HG02588 (cell line): Measurements from ENCODE around the gene GRIA1.

ENCODE experiments used
- ATAC-seq: cut with Tn5 transposase; IDR thresholded peaks from one replicate; pipeline ENCODE4 v1.9.1; 2021; ENCODE audit warnings: mild to moderate bottlenecking, moderate library complexity; ENCODE audit not compliant: unreplicated experiment

Gene GRIA1

DNA sequence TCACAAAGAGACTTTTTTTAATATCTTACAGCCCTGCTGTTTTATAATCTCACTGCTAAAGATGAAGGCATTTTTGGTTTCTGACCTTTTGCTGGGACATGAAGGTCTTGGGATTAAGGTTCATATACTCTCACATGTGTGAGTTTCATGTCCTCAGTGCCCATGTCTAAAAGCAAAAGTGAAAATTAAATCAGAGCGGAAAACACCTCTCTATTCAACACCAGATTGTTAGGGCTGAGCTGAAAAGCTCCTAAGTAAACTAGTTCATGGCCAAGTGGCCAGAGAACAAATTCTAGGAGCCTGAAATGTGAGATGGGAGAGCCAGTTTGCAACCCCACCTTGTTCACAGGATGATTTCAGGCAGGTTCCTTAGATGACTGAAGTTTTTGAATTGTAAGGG lies 110.9 kb downstream of the GRIA1 start:
- peak; percentile 85 for ATAC-seq

DNA sequence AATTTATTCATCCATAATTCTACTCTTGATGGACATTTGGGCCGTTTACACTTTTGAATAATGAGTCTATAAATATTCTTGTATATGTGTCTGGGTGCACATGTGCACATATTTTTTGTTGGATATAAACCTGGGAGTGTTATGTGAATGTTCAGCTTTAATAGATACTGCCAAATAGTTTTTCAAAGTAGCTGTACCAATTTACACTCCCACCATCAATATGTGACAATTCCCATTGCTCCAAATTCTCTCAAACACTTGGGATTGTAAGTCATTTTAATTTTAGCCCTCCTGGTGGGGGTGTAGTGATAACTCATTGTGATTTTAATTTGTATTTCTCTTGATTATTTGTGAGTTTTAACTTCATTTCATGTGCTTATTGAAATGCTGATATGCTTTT lies 114.9 kb downstream of the GRIA1 start:
- ATAC-seq, result no peak

DNA sequence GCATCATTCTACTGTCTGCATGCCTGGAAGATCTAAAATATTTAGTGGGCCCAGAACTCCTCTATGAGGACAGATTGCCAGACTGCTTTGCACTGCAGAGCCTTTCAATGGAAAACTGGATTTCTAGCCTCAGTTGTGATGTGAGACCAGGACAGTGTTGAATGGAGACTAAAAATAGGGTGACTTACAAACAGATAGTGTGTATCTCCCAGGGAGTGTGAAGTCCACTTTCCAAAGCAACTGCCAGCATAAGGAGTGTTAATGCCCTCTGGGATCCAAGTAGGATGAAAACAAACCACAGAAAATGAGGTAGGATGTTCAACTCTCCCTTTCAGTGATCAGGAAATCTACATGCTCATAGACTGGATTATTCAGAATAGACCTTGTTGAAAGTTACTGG lies 119.5 kb downstream of the GRIA1 start:
- ATAC-seq, result no peak

DNA sequence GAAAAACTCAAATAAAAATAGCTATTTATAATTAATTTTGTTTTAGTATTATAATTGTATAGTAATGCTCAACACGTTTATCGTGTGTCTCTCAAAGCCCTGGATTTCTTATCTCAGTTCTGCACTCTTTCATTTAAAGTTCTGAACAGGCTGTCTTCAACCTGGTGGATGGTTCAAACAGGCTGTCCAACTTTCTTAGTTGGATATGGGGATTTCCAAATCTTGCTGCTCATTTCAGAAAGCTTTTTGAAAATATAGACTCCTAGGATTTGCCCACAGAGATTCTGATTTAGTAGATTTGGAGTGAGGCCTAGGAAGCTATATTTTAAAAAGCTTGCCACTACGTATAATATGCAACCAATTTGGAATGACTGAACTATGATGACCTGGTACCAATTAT lies 120.3 kb downstream of the GRIA1 start:
- no peak for ATAC-seq

DNA sequence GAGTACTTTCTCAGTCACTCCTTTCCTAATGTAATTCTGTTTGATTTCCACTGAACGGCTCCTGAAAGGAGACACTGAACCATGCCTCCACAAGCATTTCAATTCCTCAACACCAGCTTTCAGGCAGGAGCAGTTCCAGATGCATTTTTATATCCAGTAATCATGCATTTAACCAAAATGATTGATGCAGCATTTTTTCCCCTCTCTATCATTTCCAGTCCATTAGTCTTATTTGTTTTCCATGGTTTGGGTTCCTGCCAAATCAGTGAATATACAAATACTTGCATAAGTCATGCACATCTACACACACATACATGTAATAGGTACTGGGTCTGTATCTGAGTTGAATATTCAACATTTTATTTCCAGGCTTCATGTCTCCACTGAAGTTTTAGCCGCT lies 122.7 kb downstream of the GRIA1 start:
- ATAC-seq, result no peak

DNA sequence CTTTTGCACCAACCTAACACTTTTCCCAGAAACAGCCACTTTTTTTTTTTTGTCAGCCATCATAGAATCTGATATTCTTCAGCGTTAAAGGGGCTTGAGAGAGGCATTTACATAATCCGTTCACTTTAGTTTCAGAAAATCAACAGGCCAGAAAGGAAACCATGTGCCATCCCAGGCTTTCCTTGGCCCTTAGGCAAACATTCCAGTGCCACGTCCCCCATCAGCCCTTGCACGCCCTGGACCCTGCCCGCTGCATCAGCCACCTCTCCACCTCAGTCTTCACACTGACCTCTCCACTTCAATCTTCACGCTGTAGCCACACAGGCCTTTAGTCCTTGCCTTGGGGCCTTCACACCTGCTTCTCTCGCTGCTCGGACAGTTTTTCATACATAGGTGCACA lies 123.2 kb downstream of the GRIA1 start:
- ATAC-seq, result no peak

DNA sequence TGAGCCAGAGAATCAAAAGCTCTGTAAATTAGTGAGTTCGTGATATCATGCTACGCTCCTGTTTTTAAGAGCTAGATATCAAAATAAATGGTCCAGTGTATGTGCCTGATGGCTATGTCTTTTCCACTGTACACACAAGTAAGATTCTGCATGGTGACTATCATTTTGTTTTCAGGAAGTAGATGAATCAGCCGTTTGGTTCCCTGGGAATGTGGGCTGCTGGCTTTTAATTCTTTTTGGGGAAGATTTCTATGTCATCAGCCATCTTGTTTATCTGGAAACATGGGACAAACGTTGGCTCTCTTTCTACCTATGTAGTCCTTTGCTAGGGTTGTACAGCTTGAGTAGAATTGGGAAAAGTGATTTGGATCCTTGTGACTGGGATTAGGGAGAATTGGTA lies 126.7 kb downstream of the GRIA1 start:
- no peak for ATAC-seq

DNA sequence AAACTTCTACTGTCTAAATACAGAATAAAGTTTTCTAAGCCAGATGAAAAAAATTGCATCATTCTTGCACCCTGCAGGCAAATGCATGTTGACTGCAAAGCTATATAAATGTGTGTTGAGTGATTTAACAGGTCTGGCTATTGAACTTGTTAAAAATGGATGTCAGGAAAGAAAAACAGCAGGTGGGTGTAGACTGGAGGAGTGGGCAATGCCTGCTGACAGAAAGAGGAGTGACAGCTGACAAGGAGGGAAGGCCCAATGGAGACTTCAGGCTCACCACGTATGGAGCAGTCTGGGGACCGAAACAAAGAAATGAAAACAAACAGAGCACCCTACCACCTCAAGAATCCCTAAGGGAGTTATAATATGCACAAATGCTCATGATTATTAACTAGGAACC lies 127.8 kb downstream of the GRIA1 start:
- ATAC-seq, result no peak

DNA sequence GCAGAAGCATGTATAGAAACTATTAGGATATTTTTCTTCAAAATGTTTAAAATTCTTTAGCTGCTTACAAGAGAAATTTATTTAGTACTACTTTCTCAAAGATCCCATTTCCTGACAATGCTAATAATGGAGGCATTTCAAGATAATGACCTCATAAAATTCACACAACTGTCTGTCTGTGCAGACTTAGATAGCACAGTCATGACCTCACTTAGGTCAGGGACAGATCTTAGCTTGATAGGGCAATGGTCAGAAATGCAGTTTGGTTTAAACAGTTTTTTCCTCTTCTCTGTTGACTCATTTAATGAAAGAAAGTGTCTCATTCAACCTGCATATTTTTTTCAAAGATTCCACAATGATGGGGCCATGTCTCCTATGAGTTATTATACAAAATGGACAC lies 128.4 kb downstream of the GRIA1 start:
- no peak for ATAC-seq

DNA sequence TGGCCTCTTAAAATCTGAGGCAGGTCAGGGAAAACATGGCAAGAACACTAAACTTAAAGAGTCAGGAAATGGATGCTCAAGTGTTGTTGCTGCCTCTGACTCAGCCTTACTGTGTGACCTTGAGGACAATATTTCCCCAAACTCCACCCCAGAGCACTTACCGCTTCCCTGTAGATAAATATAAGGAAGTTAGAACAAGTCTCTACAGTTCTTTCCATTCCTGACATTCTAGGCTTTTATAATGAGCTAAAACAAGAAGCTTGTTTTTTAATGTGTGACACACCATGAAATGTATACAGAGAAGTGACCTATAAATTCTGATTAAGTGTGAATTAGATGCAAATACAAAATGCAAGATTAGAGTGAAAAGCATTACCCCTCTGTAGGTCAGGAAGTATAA lies 129.3 kb downstream of the GRIA1 start:
- ATAC-seq, result no peak

DNA sequence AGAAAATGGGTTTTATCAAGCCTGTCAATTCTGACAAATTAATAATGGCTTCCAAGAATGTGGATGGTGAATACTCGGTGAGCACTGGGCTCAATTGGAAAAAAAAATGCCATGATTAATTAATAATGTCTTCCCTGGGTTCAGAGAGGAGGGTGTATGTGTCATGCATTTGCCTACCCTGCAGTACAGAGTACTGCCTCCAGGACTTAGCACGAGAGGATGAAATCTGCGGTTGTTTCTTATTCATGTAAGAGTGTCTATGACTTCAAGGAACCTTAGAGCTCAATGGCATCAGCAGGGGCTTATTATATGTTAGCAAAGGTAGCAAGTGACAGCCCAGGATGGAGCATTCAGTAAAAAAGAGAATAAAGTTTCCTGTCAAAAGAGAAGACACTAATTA lies 132.7 kb downstream of the GRIA1 start:
- ATAC-seq, result no peak

DNA sequence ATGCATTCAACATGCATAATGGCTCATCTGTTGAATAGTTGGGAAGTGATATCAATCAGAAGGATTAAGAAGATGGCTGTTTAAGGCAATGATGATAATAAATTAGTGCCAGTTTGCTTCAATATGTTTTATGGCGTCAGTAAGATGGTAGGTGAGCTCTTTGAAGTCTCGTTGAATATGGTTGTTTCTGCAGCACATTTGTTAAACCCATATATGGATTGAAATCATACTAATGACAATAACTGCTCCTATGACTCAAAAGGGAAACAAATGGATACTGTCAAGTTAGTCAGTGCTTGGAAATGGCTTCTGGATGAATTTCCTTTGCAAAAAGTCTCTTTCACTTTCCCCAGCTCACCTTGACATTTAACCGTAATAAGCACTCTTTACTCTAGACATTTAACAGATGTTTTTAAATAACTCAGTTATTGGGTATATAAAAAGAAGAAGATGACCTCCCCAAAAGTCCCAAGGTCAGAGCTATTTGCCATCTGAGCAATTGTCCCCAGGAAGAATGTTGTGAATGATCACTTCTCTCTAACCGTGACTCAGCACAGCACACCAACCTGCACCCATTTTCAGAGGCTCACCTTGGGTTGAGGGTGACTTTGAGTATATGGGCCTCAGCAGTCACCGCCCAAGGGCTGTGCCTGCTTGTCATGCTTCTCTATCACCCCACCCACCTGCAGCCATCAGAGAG lies 133.4 kb downstream of the GRIA1 start:
- no peak for ATAC-seq

DNA sequence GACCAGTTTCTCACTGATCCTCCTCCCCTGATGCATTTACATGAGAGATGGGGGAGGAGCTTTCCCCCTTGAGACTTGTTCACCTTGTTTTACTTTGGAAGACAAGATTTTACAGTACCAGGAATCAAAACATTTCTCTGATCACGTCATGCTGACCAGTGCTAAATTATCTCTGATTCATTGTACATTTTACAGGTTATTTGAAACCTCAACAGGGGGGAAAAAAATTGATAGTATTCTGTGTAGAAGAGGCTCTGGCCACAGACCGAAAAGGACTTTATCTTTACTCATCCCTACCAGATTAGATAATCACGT lies 133.9 kb downstream of the GRIA1 start:
- ATAC-seq, result no peak

DNA sequence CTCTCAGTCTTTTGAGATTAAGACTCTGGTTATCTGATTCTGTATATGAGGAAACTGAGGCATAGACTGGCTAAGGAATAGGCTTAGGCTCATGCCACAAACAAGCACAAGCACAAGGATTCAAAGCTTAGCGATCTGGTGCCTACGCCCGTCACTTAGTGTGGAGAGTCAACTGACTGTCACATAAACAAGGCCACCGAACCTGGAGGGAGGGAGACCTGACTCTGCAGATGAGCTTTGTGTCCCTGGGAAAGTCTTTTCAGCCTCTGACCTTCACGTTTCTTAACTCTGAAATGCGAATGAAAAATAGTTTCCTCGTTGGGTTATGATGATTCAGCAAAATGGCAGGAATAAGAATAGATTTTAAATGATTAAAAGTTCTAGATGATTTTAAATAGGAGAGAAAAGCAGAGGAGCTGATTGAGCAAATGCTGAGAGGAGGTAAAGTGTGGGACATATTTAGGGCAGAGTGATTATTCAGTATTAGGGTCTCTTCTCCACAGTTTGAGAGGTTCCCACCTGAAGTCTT lies 135.4 kb downstream of the GRIA1 start:
- no peak for ATAC-seq

DNA sequence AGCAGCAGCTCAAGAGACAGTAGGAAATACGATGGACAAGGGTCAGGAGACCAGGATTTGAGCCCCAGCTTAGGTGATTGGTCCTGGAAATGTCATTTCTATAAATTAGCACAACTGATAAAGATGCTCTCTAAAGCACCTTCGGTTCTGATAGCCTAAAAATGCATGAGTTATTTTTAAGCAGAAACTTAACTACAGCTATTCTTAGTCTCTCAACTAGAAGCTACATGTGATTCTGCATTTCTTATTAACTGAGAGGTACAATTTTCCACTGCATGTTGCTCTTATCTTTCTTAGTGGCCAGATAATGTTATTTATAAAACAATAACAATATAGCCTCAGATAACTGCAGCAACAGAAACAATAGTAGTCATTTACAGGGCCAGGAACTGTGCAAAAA lies 136.4 kb downstream of the GRIA1 start:
- ATAC-seq, result peak; percentile 35

DNA sequence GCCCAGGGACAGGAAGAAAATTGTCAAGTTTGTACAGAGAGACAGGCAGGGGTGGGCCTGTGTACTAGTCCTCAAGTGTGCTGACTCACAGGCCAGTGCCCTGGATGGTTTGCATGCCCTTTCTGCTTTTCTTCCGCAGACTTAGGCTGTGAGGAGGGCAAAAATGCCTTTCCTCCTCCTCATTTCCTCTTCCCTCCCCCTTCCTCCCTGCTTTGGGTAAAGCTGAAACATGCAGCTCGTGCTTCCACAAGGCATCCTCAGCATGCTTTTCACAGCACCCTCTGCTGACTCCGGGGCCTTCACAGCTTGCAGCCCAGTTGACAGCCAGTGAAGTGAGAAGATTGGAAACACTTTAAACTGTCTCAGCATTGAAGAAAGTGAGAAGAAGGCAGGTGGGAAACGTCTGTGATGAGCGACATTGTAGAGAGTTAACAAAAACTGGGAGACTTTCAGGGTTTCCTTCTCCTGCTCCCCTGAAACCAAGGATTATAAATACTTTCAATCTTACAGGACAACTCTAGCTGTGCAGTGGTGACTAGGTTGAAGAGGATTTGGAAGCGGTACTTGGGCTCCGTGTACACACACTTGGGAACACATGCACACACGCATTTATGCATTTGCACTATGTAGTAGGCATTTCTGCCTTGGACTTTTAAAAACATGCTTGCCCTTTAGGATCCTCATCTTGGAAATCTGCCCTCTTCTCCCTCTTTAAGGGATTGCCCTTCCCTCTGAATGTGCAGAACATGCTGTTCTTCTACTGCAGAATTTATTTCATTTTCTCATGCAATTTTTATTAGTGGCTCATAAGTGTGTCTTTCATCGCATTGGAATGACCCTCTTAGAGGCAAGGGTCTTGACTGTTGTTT lies 138.8 kb downstream of the GRIA1 start:
- ATAC-seq, result no peak

DNA sequence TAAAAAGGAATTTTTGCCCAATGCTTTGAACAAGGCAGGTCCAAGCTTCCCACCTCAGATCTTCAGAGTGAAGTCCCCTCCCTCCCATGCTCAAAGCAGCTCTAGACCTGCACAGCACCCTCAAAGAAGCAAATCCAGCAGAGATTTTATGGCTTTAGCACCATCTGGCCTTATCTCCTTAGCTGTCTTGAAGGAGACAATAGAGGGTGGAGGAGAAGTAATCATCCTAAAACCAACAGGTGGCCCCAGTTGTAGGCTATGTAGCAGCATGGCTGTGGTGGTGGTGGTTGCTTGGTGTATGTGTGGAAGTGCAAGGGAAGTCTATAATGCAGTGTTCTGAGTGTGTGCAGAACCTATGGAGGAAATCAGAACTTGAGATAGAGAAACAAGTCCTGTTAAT lies 140.1 kb downstream of the GRIA1 start:
- ATAC-seq, result no peak

DNA sequence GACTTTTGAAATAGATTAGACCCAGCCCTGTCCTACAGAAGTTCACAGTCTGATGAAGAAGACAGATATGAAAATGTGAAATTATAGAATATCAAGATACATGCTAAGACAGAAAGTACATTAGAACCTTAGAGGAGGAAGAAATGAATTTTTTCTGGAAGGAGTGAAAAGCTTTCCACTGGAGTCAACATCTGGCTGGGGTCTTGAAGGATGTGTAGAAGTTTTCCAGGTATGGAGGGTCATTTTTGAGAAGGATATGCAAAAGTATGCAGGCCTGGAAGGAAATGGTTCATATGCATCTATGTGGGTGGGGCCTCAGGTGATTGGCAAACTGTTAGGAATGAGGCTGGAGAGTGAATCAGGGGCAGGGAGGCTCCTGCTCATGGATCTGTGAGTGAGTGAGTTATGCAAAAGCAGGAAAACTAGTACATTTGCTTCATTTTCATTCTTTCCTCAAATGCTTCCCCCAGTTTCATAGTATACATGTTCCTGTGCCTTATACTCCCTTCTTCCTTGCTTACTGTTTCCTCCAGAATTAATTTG lies 142.3 kb downstream of the GRIA1 start:
- ATAC-seq, result no peak

DNA sequence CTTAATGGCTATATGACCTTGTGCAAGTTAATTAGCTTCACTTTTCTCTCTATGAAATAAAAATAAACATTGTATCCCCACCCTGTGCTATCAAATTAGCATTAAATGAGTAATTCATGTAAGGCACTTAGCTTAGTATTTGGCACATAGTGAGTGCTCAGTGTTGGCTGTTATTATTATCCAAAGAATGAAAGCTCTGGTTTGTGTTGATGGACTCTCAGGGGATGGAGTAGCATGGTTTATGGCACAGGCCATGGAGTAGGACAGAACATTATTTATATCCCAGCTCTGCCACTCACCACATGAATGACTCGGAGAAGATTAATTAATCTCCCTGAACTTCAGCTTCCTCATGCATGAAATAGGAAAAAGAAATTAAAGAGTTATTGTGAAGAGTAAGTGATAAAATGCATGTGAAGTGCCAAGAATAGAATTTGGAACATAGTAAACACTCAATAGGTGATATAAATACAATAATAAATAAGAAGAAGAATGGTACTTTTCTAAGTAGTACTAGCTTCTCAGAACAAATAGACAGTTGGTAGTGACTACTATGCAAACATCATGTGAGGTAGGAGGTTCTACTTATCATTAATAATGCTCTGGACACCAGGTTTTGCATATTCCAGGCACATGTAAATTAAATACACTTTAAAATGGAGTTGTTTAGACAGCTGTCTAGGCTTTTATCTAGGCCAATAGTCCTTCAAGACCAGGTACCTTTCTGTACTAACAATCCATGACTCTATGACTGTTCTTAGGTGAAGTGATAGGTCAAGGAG lies 146.4 kb downstream of the GRIA1 start:
- no peak for ATAC-seq

DNA sequence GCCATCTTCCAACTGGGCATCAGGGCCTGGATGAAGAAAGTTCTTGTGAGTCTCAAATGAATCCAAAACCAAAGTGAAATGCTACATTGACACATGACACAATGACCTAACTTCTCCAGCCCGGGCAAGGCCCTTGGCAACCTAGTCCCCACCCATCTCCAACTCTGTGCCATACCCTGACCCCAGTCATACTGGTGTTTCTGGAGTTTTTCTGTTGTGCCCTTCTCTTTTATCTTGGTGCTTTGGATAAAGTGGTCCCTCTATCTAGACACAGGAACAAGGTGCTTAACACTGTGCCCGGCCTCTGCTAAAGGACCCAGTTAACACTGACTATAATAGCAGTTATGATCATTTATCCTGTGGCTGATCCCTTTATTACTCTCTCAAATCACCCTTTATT lies 149.8 kb downstream of the GRIA1 start:
- ATAC-seq, result no peak

DNA sequence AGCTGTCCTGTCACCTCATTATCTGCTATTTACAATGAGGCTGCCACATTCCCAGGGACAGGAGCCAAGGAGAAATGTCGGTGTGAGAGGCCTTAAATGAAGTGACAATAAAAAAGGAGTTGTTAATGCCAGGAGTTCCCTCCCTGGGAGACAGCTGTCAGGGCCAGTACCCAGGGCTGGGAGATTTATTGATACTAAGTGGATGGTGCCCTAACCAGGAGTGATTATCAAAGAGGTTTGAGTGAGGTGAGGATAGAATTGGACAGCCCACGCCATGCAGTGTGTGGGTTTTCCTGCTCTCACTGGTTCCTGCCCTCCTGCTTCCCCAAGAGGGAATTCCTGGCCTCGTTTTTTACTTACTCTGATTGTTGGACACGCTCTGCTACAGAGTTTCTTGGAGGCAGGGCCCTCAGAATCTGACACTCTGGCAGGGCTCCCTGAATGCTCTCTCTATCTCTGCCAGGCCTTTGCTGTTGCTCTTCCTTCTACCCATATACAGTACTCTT lies 150.8 kb downstream of the GRIA1 start:
- ATAC-seq, result no peak
